Endodermal cell (in vitro differentiated cells): ENCODE results near the gene CA5A. TPM values are rescaled to one million over a fixed set of nuclear protein-coding genes. Genes with fewer than 3 reads are reported as not detected.
"Not testable (repeated sequence)": the region's sequence is repeated elsewhere in the genome, so short reads cannot be mapped to it uniquely, and the experiment has no call there.

Source experiments
- DNase-seq: peaks from one replicate; pipeline ENCODE4 v3.0.0-alpha.2; 2017
- H3K27ac ChIP-seq: 2 replicates; pipeline ENCODE4 v1.5.1; 2013; ENCODE audit warnings: mild to moderate bottlenecking, low read depth, low read length, moderate library complexity
- H3K27me3 ChIP-seq: 2 replicates; pipeline ENCODE4 v1.6.1; 2013; ENCODE audit warnings: mild to moderate bottlenecking, low read length, moderate library complexity; ENCODE audit not compliant: insufficient read depth, control insufficient read depth, poor library complexity, severe bottlenecking
- H3K36me3 ChIP-seq: 2 replicates; pipeline ENCODE4 v1.7.0; 2013; ENCODE audit warnings: mild to moderate bottlenecking, low read length, moderate library complexity; ENCODE audit not compliant: control insufficient read depth, insufficient read depth
- H3K4me1 ChIP-seq: one replicate; pipeline ENCODE4 v1.7.0; 2013; ENCODE audit warnings: low read length; ENCODE audit not compliant: control insufficient read depth, insufficient read depth
- H3K4me3 ChIP-seq: 2 replicates; pipeline ENCODE4 v1.5.1; 2013; ENCODE audit warnings: mild to moderate bottlenecking, low read length, moderate library complexity
- H3K9ac ChIP-seq: 2 replicates; pipeline ENCODE4 v1.6.1; 2013; ENCODE audit warnings: mild to moderate bottlenecking, low read length, moderate library complexity; ENCODE audit not compliant: poor library complexity, severe bottlenecking; ENCODE audit errors: extremely low read depth
- H3K9me3 ChIP-seq: 2 replicates; pipeline ENCODE4 v1.6.1; 2013; ENCODE audit warnings: mild to moderate bottlenecking, low read length, moderate library complexity; ENCODE audit not compliant: control insufficient read depth
- H3K27ac Mint-ChIP-seq: 2 replicates; pipeline ENCODE4 v1.8.0; 2020; ENCODE audit warnings: mixed read lengths
- H3K27me3 Mint-ChIP-seq: 2 replicates; pipeline ENCODE4 v1.8.0; 2021; ENCODE audit warnings: mild to moderate bottlenecking, mixed read lengths; ENCODE audit not compliant: insufficient read depth
- H3K36me3 Mint-ChIP-seq: 2 replicates; pipeline ENCODE4 v1.8.0; 2020; ENCODE audit warnings: low read depth, mixed read lengths
- H3K4me1 Mint-ChIP-seq: 2 replicates; pipeline ENCODE4 v1.8.0; 2020; ENCODE audit warnings: mixed read lengths
- H3K4me3 Mint-ChIP-seq: 2 replicates; pipeline ENCODE4 v1.8.0; 2020; ENCODE audit warnings: mild to moderate bottlenecking, moderate library complexity, mixed read lengths
- H3K9me3 Mint-ChIP-seq: 2 replicates; pipeline ENCODE4 v1.8.0; 2020; ENCODE audit warnings: mild to moderate bottlenecking, mixed read lengths
- CTCF ChIP-seq: fragments of 200-600 bp; sonication (generic); conservative IDR thresholded peaks from 2 replicates; pipeline ENCODE4 v1.5.0; 2021; ENCODE audit warnings: antibody characterized with exemption, mild to moderate bottlenecking
- WGBS, 2 experiments: methylation state at CpG; one replicate each; pipeline versions ENCODE4 v1.1.5 to v1.1.7; 2013; ENCODE audit warnings: missing lambda C conversion rate in 2 of 2, mixed read lengths in 1 of 2; ENCODE audit not compliant: insufficient coverage in 1 of 2, insufficient read length in 1 of 2; 5-methylcytosine and 5-hydroxymethylcytosine counted together
- total RNA-seq, 2 donors: library from RNA; stranded (reverse); fragmentation: NEBNext Ultra II Directional in 1 of 2; extraction: Animal tissue kit (Norgen Biotek cat#: 25700) in 1 of 2; gene quantifications; 2 replicates in 1 of 2; 3 replicates in 1 of 2; pipeline ENCODE4 v1.2.1, GENCODE V29; 2021

The CA5A gene
- total RNA-seq, 2 donors from 2014 or later, result not detected

GRCh38 chr16:87938412-87938949 is 2.2 kb upstream of the CA5A start:
- WGBS, 2 experiments, result 93 to 98% methylated on average over 4 of the region's 4 CpGs

DNA sequence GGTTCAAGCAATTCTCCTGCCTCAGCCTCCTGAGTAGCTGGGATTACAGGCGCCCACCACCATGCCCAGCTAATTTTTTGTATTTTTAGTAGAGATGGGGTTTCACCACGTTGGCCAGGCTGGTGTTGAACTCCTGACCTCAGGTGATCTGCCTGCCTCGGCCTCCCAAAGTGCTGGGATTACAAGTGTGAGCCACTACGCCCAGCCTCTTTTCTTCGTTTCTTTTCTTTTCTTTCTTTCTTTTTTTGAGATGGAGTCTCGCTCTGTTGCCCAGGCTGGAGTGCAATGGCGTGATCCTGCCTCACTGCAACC is 858 bp upstream of the CA5A start:
- not testable (repeated sequence) for H3K4me3 ChIP-seq, H3K27me3 ChIP-seq, H3K27ac ChIP-seq, H3K36me3 Mint-ChIP-seq, H3K9me3 Mint-ChIP-seq, H3K9ac ChIP-seq, H3K36me3 ChIP-seq, H3K9me3 ChIP-seq, H3K4me1 ChIP-seq, H3K27me3 Mint-ChIP-seq, H3K4me3 Mint-ChIP-seq, DNase-seq, H3K4me1 Mint-ChIP-seq, H3K27ac Mint-ChIP-seq
- 88 to 91% methylated on average over 5 to 6 of the region's 7 CpGs for WGBS, 2 experiments

More at GRCh38 chr16:87938412-87938949, 2.2 kb upstream of the CA5A start:
- DNase-seq, result no peak
- Histone ChIP-seq H3K9ac (no peak overlapping the region), H3K4me3 (no peak overlapping the region), H3K9me3 (no peaks in the 10 kb centered on the region), H3K27me3 (no peaks in the 10 kb centered on the region), H3K27ac (no peak overlapping the region), H3K36me3 (no peaks in the 10 kb centered on the region), H3K4me1 (no peaks in the 10 kb centered on the region)
- Mint-ChIP-seq H3K9me3 (no peaks in the 10 kb centered on the region), H3K4me3 (no peak overlapping the region), H3K27me3 (peaks cover 2% of the 10 kb centered on the region), H3K36me3 (no peaks in the 10 kb centered on the region), H3K4me1 (no peaks in the 10 kb centered on the region), H3K27ac (no peak overlapping the region)
- no peak for TF ChIP-seq CTCF

DNA sequence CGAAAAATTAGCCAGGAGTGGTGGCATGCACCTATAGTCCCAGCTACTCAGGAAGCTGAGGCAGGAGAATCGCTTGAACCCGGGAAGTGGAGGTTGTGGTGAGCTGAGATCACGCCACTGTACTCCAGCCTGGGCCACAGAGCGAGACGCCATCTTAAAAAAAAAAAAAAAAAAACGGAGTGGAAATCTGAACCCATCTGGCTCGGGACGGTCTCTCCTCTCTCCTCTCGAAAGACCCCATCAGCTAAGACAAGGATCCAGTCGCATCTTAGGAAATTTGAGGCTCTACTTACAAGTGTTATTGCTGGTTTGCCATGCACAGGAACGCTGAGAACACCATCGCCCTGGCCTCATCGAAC is 334 bp downstream of the CA5A start:
- WGBS, 2 experiments, result 88 to 89% methylated on average over 12 to 14 of the region's 14 CpGs
- not testable (repeated sequence) for H3K36me3 ChIP-seq, H3K27me3 ChIP-seq, H3K4me3 ChIP-seq, H3K4me1 Mint-ChIP-seq, H3K9ac ChIP-seq, H3K27ac Mint-ChIP-seq, H3K36me3 Mint-ChIP-seq, H3K27me3 Mint-ChIP-seq, H3K9me3 Mint-ChIP-seq, DNase-seq, H3K4me1 ChIP-seq, H3K27ac ChIP-seq, H3K4me3 Mint-ChIP-seq, H3K9me3 ChIP-seq

- H3K27me3 ChIP-seq, H3K9me3 Mint-ChIP-seq, H3K4me3 Mint-ChIP-seq, H3K4me3 ChIP-seq, H3K36me3 Mint-ChIP-seq, H3K27ac ChIP-seq, H3K4me1 Mint-ChIP-seq, H3K9me3 ChIP-seq, DNase-seq, H3K27ac Mint-ChIP-seq, H3K27me3 Mint-ChIP-seq, H3K9ac ChIP-seq, H3K36me3 ChIP-seq, H3K4me1 ChIP-seq: not testable (repeated sequence)
- WGBS, 2 experiments, result 94 to 95% methylated on average over 15 to 18 of the region's 19 CpGs
These were observed 1.4 kb downstream of the CA5A start for GRCh38 chr16:87934752-87935425.
